Suprapubic skin (tissue), 3 donors: ENCODE data around the gene ARF6.

Experiments
- EP300 ChIP-seq: sonication (generic); formaldehyde crosslinking; IDR thresholded peaks from one replicate; pipeline ENCODE4 v1.6.1; 2017; ENCODE audit warnings: antibody characterized with exemption
- TF ChIP-seq, protein P1 (sequence below), 2 donors: fragments of 200-600 bp in 1 of 2; fragments of 450-650 bp in 1 of 2; sonication (generic) in 1 of 2; IDR thresholded peaks; one replicate each; pipeline ENCODE4 v1.5.1; 2016 to 2019; ENCODE audit warnings: antibody characterized with exemption in 2 of 2, mild to moderate bottlenecking in 1 of 2, moderate library complexity in 1 of 2

- TF ChIP-seq, protein P1, sequence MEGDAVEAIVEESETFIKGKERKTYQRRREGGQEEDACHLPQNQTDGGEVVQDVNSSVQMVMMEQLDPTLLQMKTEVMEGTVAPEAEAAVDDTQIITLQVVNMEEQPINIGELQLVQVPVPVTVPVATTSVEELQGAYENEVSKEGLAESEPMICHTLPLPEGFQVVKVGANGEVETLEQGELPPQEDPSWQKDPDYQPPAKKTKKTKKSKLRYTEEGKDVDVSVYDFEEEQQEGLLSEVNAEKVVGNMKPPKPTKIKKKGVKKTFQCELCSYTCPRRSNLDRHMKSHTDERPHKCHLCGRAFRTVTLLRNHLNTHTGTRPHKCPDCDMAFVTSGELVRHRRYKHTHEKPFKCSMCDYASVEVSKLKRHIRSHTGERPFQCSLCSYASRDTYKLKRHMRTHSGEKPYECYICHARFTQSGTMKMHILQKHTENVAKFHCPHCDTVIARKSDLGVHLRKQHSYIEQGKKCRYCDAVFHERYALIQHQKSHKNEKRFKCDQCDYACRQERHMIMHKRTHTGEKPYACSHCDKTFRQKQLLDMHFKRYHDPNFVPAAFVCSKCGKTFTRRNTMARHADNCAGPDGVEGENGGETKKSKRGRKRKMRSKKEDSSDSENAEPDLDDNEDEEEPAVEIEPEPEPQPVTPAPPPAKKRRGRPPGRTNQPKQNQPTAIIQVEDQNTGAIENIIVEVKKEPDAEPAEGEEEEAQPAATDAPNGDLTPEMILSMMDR (IDR thresholded peaks at IDR 0.05) = no peak
- no peak for TF ChIP-seq EP300
Observed at GRCh38 chr14:49931523-49931922, 38.6 kb downstream of the ARF6 start.
